Right lung (tissue), 5 donors: ENCODE measurements around the gene ARID3C. TPM values are rescaled to one million over a fixed set of nuclear protein-coding genes. Genes with fewer than 3 reads are reported as not detected.

Source experiments
- DNase-seq, 2 donors: peaks; one replicate each; pipeline ENCODE4 v3.0.0-alpha.2; 2013
- polyA plus RNA-seq, 5 donors: library from polyadenylated mRNA; unstranded; fragments of 120-200 nt; gene quantifications; one replicate each; pipeline versions ENCODE4 v1.2.1 to v1.2.3, GENCODE V29; 2013; ENCODE audit warnings: inconsistent platforms in 1 of 5, low replicate concordance in 1 of 5; ENCODE audit not compliant: insufficient read length in 5 of 5, insufficient read depth in 1 of 5

ARID3C gene
- polyA plus RNA-seq, 5 donors: 0.13 to 0.27 (median 0.17) TPM; not detected in 2

GRCh38 chr9:34594177-34594576, 34.7 kb downstream of the ARID3C start:
- no peak for DNase-seq

- DNase-seq: peak; percentile 59 to 68
These were observed 35.8 kb downstream of the ARID3C start for GRCh38 chr9:34592895-34593601.

DNA sequence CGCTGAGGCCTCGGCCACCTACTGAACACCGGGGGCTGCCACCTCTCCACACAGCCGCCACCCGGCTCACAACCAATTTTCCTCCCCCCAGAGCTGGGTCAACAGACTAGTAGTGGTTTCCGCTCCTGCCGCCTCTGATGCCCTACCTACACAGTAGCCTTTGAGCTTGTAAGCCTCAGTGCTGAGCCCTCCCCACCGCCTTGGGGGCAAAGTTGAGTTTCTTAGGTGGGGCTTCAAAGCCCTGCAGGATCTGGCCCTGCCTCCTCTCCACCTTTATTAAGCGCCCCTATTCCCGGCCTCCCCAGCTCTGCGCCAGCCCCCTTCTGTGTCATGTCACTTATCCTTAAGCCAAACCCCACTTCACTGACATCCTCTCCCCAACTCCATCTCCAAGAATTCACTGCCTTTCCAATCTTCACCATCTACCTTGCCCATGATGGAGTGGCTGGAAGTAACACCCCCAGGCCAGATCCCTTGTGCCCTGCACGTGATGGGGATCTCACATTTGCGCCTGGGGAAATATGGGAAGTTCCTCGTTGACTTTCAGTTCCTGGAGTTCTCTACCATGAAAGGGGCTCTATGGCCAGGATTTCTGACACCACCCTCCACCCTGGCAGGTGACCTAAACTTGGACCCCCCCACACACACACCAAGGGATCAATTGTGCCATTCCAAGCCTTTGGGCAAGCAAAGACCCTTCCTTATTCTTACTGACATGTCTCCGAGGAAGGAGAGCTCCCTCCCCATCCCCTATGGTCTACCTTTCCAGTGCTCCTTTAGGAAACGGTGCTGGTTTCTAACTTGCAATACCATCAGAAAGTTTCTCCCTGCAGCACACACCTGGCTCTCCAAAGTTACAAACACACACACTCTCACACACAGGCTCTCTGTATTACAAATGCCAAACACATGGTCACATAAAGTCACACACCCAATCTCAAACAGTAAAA, 36.7 kb downstream of the ARID3C start:
- DNase-seq: no peak

- DNase-seq: peak; percentile 75 to 81
These were observed 37.5 kb downstream of the ARID3C start for GRCh38 chr9:34591248-34591916.

DNA sequence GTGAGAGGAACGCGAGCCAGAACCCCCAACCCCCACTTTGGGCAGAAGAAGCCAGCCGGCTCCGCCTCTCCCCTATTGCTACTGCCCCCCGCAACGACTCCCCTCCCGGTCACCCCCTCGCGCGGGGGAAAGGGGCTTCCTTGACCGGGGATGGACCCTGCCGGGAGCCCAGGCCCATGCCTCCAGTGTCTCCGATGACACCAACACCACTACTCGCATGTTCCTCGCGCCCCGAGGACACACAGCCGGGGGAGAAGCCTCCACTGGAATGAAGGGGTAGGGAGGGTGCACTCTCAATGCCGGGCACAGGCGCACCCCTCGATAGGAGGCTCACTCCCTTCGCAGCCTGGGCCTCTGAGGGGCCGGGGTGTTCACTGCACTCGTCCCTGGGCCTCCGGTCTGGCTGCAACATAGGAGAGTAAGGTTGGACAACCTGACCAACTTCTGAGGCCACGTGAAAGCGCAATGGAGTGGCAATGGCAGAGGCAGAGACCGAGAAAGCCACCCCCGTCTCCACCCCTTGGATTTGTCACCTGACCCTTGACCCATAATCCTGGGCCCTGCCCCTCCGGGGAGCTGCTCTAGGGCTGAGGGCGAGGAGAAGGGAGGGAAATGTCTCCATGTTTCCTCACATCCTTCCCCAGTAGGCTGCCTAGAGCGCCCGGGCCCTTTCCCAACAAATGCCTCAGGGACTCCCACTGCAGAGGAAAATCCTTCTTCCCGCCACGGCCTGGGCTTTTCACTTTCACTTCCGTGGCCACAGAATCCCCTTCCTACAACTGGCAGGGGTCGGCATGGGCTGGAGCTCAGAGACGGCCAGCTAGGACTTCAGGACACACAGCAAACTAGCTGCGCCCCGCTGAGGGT, 38.3 kb downstream of the ARID3C start:
- DNase-seq: no peak

DNA sequence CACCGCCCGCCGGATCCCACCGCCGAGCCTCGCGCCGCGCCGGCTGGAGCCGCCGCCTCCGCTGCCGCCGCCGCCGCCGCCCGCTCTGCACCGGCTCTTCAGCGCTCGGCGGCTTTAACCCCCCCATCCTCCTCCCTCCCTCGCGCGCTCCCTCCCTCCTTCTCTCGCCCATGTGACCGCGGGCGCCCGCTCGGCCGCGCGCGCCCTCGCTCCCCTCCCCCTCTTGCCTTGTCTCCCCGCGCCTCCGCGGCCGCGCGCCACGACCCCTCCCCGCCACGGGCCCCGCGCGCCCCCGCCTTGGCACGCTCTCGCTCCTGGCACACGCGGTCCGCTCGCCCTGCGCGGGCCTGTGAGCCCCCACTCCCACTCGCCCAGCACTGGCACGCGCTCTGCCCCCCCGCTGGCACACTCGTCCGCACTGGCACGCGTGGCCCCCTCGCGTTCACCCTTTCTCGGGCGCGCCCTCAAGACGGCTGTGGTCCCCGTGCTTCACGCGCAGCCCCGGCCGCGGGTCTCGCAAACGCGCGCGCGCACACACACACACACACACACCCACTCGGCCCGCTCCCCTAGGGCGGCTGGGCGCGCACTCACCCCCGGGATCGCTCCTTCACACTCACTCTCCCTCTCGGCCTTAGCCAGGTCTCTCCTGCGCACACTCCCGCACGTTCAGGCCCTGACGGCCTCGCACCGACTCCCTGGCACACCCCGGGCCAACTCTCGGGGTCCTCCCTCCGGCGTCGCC, 39.1 kb downstream of the ARID3C start, which contains the start of gene CNTFR:
CNTFR (minus strand) TSS at position 89 of the 745 bp plus-strand sequence. CDS start 20,743 bp downstream, outside the sequence.
- peak; percentile 70 to 71 for DNase-seq

- DNase-seq: no peak
These were observed 39.9 kb downstream of the ARID3C start for GRCh38 chr9:34588671-34589635.

GRCh38 chr9:34587271-34587670, 41.6 kb downstream of the ARID3C start:
- no peak for DNase-seq

- DNase-seq: no peak
These were observed 42.8 kb downstream of the ARID3C start for GRCh38 chr9:34585946-34586669.

GRCh38 chr9:34584970-34585369, 43.9 kb downstream of the ARID3C start:
- no peak for DNase-seq

DNA sequence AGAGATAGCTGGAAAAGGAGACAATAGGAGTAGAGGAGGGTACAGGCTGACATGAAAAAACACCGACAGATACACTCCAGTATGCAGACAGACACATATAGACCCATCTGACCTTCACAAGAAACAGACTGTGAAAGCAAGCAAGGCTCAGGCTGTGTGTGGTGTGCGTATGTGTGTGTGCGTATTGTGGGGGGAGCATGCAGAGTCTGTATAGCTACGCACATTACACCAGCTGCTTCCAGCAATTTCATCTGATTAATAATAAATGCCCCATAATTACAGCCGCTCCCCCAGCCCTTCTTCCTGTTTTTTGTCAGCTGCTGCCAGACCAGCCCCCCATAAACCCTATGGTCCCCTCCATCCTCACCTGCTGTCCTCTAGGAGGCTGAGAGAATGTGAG, 46.1 kb downstream of the ARID3C start:
- DNase-seq: no peak

- no peak for DNase-seq
These were observed 47.5 kb downstream of the ARID3C start for GRCh38 chr9:34581318-34581717.

DNA sequence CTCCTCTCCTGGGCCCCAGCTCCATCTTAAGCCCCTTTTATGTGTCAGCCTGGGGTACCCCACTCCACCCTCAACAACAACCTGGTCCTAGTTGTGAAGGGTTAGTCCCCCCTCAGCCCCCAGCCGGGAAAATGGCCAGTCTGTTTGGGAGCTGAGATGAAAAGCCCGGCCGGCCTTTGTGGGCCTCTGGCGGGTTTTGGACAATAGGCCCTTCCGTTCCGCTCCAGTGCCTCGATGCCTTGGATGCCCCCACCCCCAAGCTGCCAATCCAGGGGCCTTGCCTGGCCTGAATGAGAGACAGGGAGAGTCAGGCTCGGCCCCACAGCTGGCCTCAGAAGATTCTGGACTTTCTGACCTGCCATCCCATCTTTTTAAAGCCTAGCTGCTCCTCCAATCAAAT, 48.5 kb downstream of the ARID3C start:
- no peak for DNase-seq

DNA sequence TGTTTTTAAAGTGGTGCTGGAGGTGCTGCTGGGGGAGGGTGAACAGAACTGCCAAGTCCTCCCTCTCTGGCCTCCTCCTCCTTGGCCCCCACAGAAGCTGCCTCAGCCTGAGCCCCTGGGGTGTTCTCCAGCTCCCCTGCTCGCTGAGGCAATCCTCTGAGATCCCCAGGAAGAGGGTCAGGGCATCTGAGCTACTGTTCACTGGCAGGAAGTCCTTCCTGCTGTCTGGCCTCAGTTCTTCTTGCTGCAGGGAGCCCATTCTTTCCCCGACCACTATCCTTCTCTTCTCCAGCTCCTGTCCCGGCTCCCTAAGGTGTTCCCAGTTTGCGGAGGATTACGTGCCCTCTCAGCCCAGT, 49.1 kb downstream of the ARID3C start:
- DNase-seq: no peak

DNA sequence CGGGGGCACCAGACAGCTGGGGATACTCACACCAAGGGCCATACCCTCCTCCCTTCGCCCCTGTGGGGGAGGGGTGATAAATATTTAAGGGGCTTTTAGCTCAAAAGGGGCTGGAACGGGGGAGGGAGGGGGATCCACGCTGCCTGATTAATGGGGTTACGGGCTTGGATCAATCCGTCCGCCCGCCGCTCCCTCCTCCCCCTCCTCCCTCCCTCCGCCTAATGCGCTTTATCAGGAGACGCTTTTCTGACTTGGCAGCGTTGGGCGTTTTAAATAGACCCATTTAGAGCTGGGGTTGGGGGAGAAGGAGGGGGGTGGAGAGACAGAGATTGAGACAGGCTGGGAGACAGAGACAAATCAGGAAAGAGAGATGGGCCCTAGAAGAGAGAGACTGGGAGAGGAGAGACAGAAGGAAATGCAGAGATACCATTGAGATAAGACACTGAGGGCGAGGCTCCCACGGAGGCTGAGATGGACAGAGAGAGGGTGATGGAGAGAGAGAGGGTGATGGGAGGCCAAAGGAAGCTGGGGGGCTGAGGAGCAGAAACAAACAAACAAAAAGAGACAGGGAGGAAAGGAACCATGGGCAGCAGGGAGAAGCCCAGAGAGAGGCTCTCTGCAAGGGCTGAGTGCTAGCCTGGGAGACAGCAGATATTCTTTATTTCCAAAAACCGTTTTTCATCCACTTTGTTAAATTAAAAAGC, 49.6 kb downstream of the ARID3C start:
- peak; percentile 73 to 79 for DNase-seq

GRCh38 chr9:34578241-34579103, 50.4 kb downstream of the ARID3C start:
- no peak for DNase-seq
